Body of pancreas (tissue), 4 donors: ENCODE data around the gene LRCH4.

Experiments used
- POLR2A ChIP-seq, 3 donors: fragments of 450-650 bp; IDR thresholded peaks; one replicate each; pipeline ENCODE4 v1.6.1; 2016; ENCODE audit warnings: antibody characterized with exemption in 3 of 3, mild to moderate bottlenecking in 2 of 3
- TF ChIP-seq, protein P1 (sequence below), 7 experiments: fragments of 450-650 bp in 4 of 7; fragments of 200-600 bp in 3 of 7; sonication (generic) in 3 of 7; IDR thresholded peaks; one replicate each; pipeline ENCODE4 v1.5.1; 2016 to 2019; ENCODE audit warnings: antibody characterized with exemption in 7 of 7

DNA sequence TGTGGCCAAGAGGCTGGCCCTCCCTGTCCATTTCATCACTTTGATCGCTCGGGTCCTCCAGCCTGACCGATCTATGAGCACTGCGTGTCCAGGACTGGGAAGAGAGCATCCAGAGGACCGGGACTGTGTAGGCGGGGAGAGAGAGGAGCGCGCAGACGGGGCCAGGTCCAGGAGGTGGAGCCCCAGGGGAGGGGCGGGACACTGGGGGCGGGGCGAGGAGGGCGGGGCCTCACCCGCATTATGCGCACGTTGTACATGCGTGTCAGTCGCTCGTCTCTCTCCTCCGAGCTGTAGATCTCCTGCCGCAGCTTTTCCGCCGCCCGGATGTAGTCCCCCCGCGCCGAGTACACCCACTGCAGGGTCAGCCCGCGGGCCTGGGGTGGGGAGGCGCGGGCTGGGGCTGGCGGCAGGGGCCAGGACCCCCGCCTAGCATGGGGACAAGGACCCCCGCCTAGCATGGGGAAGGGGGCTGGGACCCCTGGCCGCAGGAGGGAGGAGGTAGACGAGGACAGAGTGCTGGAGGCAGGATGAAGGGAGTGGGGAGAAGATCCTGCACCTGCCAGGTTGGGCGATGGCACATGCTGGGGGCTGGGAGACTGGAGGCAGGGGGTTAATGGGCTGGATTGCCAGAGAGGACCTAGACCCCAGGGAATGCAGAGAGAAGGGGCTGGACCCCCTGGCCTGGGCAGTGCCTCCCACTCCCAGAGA lies 40.8 kb upstream of the LRCH4 start:
- TF ChIP-seq, protein P1, sequence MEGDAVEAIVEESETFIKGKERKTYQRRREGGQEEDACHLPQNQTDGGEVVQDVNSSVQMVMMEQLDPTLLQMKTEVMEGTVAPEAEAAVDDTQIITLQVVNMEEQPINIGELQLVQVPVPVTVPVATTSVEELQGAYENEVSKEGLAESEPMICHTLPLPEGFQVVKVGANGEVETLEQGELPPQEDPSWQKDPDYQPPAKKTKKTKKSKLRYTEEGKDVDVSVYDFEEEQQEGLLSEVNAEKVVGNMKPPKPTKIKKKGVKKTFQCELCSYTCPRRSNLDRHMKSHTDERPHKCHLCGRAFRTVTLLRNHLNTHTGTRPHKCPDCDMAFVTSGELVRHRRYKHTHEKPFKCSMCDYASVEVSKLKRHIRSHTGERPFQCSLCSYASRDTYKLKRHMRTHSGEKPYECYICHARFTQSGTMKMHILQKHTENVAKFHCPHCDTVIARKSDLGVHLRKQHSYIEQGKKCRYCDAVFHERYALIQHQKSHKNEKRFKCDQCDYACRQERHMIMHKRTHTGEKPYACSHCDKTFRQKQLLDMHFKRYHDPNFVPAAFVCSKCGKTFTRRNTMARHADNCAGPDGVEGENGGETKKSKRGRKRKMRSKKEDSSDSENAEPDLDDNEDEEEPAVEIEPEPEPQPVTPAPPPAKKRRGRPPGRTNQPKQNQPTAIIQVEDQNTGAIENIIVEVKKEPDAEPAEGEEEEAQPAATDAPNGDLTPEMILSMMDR (IDR thresholded peaks at IDR 0.05): no peak
- no peak for TF ChIP-seq POLR2A (IDR thresholded peaks at IDR 0.05)
